HG03135 (cell line): ENCODE measurements around the gene ZNF700.
"Not testable (repeated sequence)": the region's sequence is repeated elsewhere in the genome, so short reads cannot be mapped to it uniquely, and the experiment has no call there.

ENCODE experiments used
- ATAC-seq: cut with Tn5 transposase; IDR thresholded peaks from one replicate; pipeline ENCODE4 v1.9.1; 2021; ENCODE audit warnings: mild to moderate bottlenecking, moderate library complexity; ENCODE audit not compliant: unreplicated experiment

ZNF700 gene

GRCh38 chr19:11924886-11925650 is at the start of gene ZNF700:
TSS of gene ZNF700 (plus strand) at chr19:11925107. CDS start at chr19:11925211, 104 bp downstream.
- ATAC-seq = peak; percentile 85

DNA sequence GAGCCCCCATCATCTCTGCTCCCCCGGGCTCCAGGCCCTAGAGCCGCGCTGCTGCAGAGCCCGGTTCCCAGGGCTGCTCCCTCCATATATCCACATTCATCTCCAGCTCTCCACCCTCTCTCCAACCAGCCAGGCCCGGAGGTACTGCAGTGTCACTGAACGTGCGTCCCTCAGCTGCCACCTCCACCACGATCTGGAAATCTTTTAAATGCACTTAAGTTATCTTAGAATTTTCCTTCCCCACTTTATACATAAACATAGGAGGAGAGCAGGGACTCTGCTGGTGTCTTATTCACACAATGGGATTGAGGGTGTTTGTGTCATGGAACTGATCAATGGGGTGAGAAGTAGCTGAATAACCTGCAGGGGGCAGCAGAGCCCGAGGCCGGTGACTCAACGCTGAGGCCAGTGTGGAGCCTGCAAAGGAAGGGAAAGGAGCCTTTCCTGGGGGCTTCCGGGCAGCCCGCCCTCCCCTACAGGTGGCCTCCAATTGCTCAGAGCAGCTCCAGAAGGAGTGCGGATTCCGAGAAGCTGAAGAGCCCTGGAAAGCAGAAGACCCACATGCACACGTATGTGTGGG is 45.1 kb upstream of the ZNF700 start:
- ATAC-seq = not testable (repeated sequence)

DNA sequence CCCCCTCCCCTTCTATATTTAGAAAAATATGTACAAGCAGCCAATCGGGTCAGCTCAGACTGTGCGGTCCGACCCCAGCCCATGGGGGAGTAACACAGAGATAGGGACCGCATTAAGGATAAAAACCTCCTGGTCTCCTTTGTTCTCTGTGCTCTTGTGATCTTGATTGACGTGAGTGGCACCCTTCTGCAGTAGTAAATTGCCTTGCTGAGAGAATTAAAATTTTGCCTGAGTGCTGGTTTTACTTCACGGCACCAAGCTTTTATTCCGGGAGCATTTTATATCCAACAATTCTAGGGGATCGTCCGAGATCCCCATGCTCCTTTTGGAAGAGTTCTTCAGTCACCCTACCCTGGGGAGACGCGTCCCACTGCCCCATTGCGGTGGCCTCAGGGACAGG is 44.3 kb upstream of the ZNF700 start:
- no peak for ATAC-seq

DNA sequence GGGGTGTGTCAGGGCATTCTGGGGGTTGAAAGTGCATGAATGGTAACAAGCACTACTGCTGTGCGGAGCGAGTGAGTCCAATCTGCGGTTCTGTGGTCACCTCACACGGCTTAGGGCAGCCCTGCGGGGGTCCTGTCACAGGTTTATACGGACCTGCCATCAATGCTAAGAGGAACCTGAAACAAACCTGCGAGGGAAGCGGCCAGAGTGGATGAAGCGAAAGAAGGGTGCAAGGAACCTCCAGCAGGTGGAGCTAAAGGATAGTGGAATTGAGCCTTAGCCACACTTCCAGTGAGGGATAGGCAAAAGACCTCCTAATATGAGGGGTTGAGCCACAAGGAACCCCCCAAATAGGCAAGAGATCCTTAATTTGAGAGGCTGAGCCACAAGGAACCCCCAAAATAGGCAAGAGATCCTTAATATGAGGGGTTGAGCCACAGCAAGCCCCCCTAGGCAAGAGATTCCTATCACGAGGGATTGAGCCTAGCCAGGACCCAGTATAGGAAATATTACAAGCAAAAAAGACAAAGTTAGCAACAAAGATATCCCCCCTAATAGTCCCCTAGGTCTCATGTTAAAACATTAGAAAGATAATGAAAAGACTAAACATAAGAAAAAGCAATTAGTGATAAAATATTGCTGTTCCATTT is 43.6 kb upstream of the ZNF700 start:
- no peak for ATAC-seq

GRCh38 chr19:11882606-11883005 is 42.3 kb upstream of the ZNF700 start:
- no peak for ATAC-seq

- peak; percentile 16 for ATAC-seq
These were observed 37.7 kb upstream of the ZNF700 start for GRCh38 chr19:11887234-11887610.

- ATAC-seq = peak; percentile 57
These were observed 37.0 kb upstream of the ZNF700 start, which contains the start of gene ZNF69 for GRCh38 chr19:11887611-11888531. TSS of gene ZNF69 (plus strand) at chr19:11887782. CDS start at chr19:11887924, 142 bp downstream.

- ATAC-seq = not testable (repeated sequence)
These were observed 35.0 kb upstream of the ZNF700 start for GRCh38 chr19:11889901-11890300.

DNA sequence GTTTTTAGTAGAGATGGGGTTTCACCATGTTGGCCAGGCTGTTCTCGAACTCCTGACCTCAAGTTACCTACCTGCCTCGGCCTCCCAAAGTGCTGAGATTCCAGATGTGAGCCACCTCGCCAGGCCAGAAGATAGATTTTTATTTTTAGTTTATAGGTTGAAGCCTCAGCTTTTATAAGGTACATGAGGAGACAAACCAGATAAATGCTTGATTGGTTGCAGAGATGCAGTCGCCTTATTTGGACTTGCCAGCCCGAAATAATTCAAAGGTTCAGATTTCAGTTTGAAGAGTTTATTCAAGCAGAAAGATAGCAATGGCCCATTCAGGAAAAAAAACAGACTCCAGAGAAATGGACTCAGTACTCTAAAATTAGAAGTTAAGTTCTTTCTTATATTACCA is 34.3 kb upstream of the ZNF700 start:
- no peak for ATAC-seq

DNA sequence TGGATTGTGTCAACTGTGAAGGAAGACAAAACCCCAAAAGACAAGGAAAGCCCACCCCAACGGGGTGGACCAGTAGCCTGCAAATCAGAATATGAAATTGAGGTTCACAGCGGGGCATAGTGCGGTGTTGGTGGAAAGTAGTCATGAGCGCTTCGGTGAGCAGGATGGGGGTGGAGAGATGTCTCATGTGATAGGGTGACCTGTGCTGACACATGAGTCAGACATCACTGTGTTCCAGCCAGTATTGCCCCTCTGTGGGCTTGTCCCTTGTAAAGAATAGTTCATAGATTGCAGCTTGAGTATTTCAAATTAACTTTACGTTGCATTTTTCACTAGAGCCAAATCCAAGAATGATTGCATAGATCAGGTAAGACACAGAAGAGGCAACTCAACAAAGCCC is 30.1 kb upstream of the ZNF700 start:
- ATAC-seq = no peak

DNA sequence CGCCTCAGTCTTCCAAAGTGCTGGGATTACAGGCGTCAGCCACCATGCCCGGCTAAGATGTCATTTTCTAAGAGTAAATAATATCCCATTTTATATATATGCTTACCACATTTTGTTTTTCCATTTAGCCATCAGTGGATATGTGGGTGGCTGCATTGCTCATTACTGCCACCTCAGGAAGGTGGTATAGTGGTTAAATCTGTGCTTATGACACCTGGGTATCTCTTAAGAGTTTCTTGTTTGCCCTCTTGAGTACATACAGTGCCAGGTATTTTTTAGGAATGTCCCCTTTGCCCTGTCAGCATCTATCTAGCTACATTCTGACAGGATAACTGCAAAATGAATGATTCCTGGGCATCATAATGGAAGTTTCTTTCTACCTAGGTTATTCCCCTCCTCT is 22.7 kb upstream of the ZNF700 start:
- ATAC-seq = no peak

DNA sequence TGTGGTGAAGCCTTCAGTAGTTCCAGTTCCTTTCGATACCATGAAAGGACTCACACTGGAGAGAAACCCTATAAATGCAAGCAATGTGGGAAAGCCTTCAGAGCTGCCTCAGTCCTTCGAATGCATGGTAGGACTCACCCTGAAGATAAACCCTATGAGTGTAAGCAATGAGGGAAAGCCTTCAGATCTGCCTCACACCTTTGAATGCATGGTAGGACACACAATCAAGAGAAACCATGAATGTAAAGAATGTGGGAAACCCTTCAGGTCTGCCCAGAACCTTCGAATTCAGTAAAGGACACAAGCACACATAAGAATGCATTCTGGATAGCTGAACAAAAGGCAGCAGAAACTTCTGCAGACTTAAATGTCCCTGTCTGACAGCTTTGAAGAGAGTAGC is 19.0 kb upstream of the ZNF700 start:
- no peak for ATAC-seq

DNA sequence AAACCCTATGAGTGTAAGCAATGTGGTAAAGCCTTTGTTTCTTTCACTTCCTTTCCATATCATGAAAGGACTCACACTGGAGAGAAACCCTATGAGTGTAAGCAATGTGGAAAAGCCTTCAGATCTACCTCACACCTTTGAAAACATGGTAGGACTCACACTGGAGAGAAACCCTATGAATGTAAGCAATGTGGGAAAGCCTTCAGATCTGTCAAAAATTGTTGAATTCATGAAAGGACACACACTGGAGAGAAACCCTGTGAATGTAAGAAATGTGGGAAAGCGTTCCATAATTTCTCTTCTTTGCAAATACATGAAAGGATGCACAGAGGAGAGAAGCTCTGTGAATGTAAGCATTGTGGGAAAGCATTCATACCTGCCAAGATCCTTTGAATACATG is 13.0 kb upstream of the ZNF700 start:
- not testable (repeated sequence) for ATAC-seq

- not testable (repeated sequence) for ATAC-seq
These were observed 10.4 kb upstream of the ZNF700 start for GRCh38 chr19:11914417-11915051.

DNA sequence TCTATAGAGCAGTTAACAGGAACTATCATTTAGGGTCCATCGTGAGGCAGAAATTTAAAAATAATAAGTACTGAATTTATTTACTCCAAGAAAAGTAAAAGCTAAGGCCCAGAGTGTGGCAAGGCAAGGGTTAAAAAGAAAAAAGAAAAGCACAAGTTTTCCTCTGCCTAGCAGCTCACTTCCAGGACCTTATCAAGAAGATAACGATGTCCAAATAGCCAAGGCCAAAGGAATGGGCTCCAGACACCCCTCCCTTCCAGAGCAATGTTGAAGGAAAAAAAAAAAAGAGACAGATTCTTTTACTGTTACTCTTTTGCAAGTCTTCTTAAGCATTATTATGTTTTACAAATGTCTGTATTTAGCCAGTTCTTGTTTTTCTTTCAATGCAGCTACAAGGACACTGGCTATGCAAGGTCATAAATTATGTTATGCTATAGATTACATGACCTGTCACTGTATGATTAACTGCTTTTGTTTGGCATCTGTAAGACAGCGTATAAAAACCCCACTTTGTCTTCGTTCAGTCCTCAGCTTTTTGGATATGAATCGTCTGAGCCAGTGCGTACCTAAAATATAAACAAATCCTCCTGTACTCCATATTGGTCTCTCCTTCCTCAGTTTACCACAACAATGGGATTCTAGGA is 2.9 kb upstream of the ZNF700 start:
- no peak for ATAC-seq

- peak; percentile 6 for ATAC-seq
These were observed 812 bp downstream of the ZNF700 start for GRCh38 chr19:11925651-11926187.

- no peak for ATAC-seq
These were observed 2.3 kb downstream of the ZNF700 start for GRCh38 chr19:11927227-11927626.

- no peak for ATAC-seq
These were observed 6.1 kb downstream of the ZNF700 start for GRCh38 chr19:11931051-11931450.

GRCh38 chr19:11931513-11931912 is 6.6 kb downstream of the ZNF700 start:
- no peak for ATAC-seq

DNA sequence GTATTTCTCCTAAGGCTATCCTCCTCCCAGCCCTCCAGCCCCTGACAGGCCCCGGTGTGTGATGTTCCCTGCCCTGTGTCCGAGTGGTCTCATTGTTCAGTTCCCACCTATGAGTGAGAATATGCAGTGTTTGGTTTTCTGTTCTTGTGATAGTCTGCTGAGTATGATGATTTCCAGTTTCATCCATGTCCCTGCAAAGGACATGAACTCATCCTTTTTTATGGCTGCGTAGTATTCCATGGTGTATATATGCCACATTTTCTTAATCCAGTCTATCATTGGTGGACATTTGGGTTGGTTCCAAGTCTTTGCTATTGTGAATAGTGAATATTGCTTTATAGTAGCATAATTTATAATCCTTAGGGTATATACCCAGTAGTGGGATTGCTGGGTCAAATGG is 10.9 kb downstream of the ZNF700 start:
- not testable (repeated sequence) for ATAC-seq
